GM18517 (cell line): ENCODE data around the gene TEX19.

ENCODE experiments used
- ATAC-seq: cut with Tn5 transposase; IDR thresholded peaks from one replicate; pipeline ENCODE4 v1.9.1; 2021; ENCODE audit warnings: mild to moderate bottlenecking, moderate library complexity; ENCODE audit not compliant: unreplicated experiment

The TEX19 gene

DNA sequence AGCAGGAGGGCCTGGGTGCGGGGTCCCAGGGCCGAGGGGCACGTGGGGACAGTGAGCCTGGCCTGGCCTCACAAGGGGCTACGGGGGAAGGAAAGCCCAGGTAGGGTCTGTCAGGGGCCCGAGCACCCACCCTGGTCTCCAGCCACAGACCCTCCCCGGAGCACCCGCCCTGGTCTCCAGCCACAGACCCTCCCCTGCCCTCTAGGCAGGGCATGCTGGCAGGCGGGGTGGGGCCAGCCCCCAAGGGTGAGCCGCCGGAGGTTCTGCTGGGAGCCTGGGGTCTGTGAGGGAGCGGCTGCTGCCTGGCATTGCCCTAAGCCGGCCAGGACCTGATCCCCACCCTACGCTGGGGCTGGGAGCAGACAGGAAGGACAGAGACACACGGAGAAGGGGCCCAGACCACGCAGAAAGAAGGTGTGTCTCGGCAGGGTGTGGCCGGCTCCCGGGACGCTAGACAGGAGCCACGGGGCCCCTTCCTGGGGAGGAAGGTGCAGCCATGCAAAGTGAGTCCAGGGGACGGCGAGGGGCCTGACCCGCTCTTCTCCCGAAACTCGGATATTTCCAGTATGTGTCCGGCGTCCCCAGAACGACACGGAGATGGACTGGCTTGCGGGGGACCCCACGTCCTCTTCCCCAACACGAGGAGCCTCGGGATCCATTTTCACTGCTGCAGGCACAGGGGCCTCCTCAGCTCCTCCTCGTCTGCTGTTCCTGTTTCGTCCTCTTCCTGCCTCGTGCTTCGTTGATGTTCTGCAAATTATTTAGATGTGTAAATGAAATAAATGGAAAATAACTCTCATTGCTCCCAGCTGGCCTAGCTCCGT is 28.0 kb downstream of the TEX19 start:
- no peak for ATAC-seq

GRCh38 chr17:82387705-82388106 is 28.7 kb downstream of the TEX19 start:
- no peak for ATAC-seq

- ATAC-seq: no peak
Measured at GRCh38 chr17:82388223-82388921, 29.3 kb downstream of the TEX19 start.

DNA sequence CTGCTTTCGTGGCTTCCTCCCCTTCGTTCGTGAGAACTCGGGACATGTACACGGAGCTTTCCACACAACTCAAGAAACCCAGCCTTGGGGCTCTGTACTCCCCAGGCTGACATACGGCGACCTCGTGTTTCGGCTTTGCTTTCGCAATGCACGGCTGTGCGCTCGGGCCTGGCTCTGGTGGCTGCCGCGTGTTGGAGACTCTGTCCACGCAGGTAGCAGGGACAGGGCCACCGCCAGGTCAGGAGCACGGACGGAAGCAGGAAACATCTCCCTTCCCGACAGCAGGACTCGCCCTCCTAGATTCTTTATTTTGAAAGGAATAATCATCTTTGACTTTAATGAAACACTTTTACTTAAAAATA is 29.9 kb downstream of the TEX19 start:
- no peak for ATAC-seq

DNA sequence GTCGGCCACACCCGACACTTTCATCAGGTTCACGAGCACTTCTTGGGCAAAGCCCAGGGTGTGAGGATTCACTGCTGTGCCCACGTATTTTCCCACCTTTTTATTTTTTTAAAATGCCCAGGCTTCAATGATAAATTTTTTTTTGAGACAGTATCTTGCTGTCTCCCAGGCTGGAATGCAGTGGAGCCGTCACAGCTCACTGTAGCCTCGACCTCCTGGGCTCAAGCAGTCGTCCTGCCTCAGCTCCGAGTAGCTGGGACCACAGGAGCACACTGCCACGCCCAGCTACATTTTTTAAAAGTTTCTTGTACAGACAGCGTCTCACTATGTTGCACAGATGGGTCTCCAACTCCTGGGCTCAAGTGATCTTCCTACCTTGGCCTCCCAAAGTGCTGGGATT is 30.3 kb downstream of the TEX19 start:
- ATAC-seq: no peak

DNA sequence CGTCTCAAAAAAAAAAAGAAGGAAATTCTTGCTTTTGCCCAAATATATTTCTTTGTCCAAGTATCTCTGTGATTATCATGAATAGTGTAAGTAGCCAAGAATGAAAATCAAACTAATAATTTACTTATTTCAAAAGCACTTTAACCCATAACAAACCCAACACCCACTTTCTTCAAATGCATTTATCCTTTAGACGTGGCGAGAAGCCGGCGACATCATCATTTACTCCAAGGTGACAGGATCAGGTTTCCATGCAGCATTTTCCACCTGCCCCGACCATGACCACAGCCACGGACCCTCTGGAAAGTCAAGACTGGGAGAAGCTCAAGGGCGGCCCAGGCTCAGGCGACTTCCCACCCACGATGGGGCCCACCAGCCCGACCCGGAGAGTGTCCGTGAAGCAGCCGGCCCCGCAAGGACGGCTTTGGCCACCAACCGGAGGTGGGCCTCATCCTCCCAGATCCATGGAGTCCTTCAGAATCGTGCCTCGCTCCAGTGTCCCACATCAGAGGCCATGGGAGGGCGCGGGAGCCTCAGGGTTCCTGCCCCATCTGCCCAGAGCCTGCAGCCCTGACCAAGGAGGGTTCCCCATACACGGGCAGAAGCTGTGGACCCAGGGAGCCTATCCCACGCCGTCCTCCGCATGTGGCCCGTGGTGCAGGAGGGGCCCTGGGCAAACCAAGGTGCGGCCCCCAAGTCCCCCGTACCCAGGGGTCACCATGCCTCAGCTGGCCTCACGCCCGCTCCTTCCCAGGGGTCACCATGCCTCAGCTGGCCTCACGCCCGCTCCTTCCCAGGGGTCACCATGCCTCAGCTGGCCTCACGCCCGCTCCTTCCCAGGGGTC is 31.2 kb downstream of the TEX19 start:
- ATAC-seq: no peak

GRCh38 chr17:82390860-82391435 is 31.9 kb downstream of the TEX19 start:
- ATAC-seq: no peak

DNA sequence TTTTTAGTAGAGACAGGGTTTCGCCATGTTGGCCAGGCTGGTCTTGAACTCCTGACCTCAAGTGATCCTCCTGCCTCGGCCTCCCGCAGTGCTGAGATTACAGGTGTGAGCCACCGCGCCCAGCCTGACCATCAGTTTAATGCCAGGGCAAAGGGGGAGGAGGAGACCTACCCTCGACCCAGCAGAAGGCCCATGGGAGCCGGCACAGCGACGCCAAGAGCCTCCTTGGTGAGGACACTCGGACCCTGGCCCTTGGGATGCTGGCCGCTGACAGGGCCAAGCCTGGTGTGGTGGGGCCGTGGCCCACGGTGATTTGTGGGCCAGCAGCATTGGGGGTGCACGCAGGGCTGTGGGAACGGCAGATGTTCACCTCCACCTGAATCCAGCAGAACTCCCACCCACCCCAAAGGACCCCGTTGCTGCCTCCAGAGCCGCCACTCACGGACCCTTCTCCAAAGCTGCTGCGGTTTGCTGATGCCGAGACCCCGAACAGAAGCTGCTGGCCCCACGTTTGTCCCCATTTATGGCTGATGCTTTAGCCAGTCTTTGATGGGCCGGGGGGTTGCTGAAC is 32.5 kb downstream of the TEX19 start:
- ATAC-seq: no peak

DNA sequence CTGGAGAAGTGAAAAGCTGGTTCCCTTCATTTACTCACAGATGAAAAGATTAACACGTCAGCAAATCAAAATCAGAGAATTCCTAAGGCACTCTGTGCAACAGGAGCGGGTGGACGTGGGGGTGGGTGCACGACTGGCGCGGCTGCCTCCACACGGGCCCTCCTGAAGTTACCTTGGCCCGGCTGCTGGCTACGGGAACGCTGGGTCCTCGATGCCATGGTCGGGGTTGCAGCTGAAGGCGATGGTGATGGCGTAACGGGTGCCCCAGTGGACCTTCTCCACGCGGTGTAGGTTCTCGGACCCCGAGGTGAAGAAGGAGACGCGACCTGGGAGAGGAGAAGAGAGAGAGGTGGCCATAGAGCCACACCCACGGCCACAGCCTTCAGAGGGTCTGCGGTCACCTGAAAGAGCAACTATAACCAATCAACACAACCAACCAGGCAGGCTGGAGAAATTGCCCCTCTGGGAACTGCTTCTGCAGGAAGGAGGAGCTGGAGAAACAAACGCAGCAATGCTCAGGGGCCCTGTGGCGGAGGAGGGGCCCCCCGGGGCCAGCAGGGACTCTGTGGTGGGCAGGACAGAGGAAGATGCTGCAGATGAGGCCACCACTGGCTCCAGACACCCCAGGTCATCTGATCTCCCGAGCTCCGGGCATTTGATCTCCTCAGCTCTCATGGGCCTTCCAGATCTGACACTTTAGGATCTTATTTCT is 33.3 kb downstream of the TEX19 start:
- no peak for ATAC-seq

DNA sequence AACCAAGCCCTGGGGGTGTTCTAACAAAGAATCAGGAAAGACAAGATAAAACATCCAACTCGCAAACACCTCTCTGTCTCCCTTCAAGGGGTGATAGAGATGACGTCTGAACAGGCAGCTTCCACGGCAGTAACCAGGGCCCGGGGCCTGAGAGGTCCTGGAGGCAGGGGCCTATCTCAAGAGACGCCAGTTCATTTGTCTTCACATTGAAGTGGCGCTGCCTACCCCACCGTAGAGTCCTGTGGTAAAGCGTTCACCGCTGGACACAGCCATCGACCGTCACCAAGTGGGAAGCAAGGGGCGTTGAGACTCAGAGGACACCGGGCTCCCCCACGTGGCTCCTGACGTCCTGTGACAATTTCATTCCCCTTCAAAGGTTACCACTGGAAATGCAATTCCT is 33.9 kb downstream of the TEX19 start:
- ATAC-seq: no peak

DNA sequence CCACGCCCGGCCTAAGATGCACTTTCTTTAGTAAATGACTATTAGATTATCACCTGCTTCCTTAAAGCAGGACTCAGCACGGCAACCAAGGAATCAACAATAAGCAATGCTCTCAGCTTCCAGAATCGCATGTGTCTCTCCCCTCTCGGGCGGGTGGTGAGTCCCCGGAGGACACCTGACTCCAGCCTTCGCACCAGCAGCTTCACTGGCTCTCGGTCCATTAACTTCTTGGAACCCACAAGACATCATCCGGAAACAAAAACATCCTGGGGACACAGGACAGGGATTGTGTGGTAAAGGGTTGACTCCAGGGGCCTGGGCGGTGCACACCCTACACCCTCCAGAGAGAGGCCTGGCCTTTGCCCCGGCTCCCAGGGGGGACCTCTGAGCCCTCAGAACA is 35.2 kb downstream of the TEX19 start:
- ATAC-seq: no peak

DNA sequence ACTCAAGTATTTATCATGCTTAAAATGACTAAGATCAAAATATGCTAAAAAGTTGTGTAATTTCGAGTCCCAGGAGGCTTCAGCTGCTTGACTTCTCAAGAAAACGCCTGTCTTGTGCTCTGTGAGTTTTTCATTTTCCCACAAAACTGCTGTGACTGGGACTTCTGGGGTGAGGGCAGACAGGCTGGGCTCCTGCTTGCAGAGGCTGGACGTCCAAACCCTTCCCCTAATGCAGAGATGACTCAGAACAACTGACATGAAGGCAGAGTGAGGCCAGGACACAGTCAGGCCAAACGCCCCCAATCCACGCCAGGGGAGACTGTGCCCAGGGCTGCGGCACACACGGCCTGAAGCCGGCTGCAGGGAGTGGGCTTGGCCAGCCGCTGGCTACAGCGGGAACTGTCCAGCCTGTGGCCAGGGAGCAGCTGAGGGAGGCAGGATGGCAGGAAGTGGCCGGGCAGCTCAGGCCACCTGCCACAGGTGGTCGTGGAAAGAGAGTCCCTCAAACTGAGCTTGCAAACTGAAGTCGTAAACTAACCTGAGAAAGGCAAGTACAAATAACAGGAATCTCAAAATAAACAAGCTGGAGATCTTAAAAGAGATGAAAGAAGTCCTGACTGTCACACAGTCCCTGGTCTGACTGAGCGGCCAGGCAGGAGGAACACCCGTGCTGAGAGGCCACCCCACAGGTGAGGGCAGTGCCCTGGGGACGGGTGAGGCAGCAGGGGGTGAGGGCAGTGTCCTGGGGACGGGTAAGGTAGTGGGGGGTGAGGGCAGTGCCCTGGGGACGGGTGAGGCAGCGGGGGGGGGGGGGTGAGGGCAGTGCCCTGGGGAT is 37.8 kb downstream of the TEX19 start:
- ATAC-seq: no peak

GRCh38 chr17:82397449-82398335 is 38.6 kb downstream of the TEX19 start:
- no peak for ATAC-seq

GRCh38 chr17:82399041-82399441 is 40.0 kb downstream of the TEX19 start:
- no peak for ATAC-seq

GRCh38 chr17:82399601-82400101 is 40.6 kb downstream of the TEX19 start:
- ATAC-seq: no peak

- ATAC-seq: no peak
Measured at GRCh38 chr17:82400206-82400605, 41.2 kb downstream of the TEX19 start.

DNA sequence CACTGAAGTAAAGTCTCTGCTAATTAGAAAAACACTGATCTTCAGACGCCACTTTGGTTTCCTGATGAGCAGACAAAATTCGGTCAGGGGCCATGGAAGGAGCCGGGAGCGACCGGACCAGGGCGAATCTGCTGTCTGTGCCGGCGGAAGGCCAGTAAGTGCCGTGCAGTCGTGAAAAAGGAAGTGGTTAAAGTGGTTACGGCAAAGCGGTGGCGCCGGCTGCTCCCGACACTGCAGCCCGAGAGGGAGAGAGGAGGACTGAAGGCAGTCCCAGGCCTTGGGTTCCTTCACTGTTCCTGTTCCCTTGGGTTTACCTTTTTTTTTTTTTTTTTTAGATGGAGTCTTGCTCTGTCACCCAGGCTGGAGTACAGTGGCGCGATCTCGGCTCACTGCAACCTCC is 41.8 kb downstream of the TEX19 start:
- ATAC-seq: no peak

GRCh38 chr17:82402865-82403264 is 43.8 kb downstream of the TEX19 start:
- ATAC-seq: peak; percentile 82
